ENCODE results near the gene CRLF1. TPM values are rescaled to one million over a fixed set of nuclear protein-coding genes. Genes with fewer than 3 reads are reported as not detected.

Gene CRLF1
- total RNA-seq, 6 experiments from 2014 or later, result 0.27 to 2.9 (median 1.2) TPM; not detected in 3

- H3K4me1 ChIP-seq, result no peaks in the 10 kb centered on the region
- no peak overlapping the region for H3K27ac ChIP-seq
- intact Hi-C loops (cut with DNase I), result no loop called here
- H3K9me3 ChIP-seq, result no peaks in the 10 kb centered on the region
- no peak for TF ChIP-seq POLR2A (IDR thresholded peaks at IDR 0.05)
- TF ChIP-seq, protein P1, sequence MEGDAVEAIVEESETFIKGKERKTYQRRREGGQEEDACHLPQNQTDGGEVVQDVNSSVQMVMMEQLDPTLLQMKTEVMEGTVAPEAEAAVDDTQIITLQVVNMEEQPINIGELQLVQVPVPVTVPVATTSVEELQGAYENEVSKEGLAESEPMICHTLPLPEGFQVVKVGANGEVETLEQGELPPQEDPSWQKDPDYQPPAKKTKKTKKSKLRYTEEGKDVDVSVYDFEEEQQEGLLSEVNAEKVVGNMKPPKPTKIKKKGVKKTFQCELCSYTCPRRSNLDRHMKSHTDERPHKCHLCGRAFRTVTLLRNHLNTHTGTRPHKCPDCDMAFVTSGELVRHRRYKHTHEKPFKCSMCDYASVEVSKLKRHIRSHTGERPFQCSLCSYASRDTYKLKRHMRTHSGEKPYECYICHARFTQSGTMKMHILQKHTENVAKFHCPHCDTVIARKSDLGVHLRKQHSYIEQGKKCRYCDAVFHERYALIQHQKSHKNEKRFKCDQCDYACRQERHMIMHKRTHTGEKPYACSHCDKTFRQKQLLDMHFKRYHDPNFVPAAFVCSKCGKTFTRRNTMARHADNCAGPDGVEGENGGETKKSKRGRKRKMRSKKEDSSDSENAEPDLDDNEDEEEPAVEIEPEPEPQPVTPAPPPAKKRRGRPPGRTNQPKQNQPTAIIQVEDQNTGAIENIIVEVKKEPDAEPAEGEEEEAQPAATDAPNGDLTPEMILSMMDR (IDR thresholded peaks at IDR 0.05), result no peak
- no peak for DNase-seq
- peak; percentile 28 to 62 (median 42) for ATAC-seq
- H3K36me3 ChIP-seq, result no peaks in the 10 kb centered on the region
- H3K27me3 ChIP-seq, result no peaks in the 10 kb centered on the region
- WGBS (ENCODE audit: insufficient coverage, low coverage, low lambda C conversion rate, missing lambda C conversion rate), result 59% methylated on average over 11 of the region's 15 CpGs
- H3K4me3 ChIP-seq, result no peak overlapping the region
These were observed 37.8 kb upstream of the CRLF1 start for GRCh38 chr19:18644196-18645034.

DNA sequence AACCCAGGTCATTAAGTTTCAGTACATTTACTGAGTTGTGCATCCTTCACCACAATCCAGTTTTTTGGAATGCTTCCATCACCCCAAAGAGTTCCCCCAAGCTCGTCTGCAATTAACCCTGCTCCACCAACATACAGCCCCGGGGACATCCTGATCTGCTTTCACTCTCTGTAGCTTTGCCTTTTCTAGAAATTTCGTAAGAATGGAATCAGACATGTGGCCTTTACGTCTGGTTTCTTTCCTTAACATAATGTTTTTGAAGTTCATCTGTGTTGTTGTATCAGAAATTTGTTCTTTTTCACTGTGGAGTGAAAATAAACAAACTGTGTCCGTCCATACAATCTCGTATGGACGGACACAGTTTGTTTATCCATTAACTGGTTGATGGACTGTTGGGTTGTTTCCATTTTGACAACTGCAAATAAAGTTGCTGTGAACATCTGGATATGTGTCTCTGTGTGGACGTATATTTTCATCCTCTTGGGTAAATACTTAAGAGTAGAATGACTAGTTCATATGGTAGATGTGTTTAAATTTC lies 33.2 kb upstream of the CRLF1 start:
- TF ChIP-seq, protein P1 (IDR thresholded peaks at IDR 0.05), result no peak
- no peak for TF ChIP-seq POLR2A (IDR thresholded peaks at IDR 0.05)
- no peak for DNase-seq
- Histone ChIP-seq H3K36me3 (no peaks in the 10 kb centered on the region), H3K9me3 (no peaks in the 10 kb centered on the region), H3K4me3 (no peak overlapping the region), H3K27me3 (no peaks in the 10 kb centered on the region), H3K27ac (no peak overlapping the region), H3K4me1 (peaks cover 0 to 10% (median 0%) of the 10 kb centered on the region in 4 donors)
- WGBS (ENCODE audit: insufficient coverage, low coverage, low lambda C conversion rate, missing lambda C conversion rate), result 63% methylated on average over 8 of the region's 8 CpGs
- intact Hi-C loops (cut with DNase I), result no loop called here
- no peak for ATAC-seq

DNA sequence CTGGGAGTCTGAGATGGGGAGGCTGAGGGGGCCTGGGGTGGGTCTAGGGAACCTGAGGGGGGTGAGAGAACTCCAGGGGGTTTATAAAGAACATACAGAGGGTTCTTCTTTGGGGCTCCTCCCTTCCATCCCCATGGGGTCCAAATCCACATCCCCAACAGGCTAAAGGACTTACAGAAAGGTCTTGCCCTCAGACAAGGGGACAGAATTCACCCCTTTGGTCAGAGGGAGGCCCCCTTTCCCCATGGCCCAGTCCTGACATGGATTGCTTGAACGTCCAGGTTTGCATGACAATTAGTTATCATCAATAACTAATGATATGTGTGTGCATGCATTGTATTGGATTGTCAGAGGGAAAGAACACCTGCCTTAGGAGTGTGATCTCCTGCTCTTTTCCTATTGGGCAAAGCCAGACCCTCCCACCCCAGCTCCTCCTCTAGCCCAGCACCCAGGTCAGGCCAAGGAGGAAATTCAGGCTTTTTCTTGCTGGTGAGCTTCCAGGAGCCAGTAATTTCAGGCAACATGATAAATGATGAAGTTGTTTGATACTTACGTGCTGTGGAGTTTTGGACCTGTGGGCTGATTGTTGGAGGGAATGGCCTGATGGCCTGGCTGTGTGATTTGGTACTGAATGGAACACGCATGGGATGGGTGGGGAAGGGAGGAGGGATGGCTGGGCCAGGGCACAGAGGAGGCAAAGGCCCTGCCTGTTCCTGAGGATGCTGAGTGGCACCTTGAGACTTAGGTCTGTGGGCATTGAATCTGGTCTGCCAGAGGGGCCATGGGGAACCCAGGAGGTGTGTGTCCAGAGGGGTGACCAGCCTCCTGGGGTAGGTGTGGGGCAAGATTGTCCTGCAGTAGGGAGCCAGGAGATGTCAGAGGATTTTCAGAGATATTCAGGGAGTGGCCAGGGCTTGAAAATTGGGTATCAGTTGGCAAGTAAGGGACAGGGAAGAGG lies 31.4 kb upstream of the CRLF1 start:
- H3K9me3 ChIP-seq, result no peaks in the 10 kb centered on the region
- H3K4me1 ChIP-seq, result peaks cover 0 to 10% (median 0%) of the 10 kb centered on the region in 4 donors
- intact Hi-C loops (cut with DNase I), result no loop called here
- H3K36me3 ChIP-seq, result no peaks in the 10 kb centered on the region
- 25% methylated on average over 2 of the region's 3 CpGs for WGBS (ENCODE audit: insufficient coverage, low coverage, low lambda C conversion rate, missing lambda C conversion rate)
- H3K4me3 ChIP-seq, result peak overlapping the region; percentile 69 to 83 (median 77)
- H3K27me3 ChIP-seq, result no peaks in the 10 kb centered on the region
- peak in 3 of 4 donors; percentile 22 to 39 (median 35) for ATAC-seq
- DNase-seq, result no peak
- no peak for TF ChIP-seq POLR2A (IDR thresholded peaks at IDR 0.05)
- TF ChIP-seq, protein P1 (IDR thresholded peaks at IDR 0.05), result no peak
- peak overlapping the region in 1 of 3 donors; percentile 60 for H3K27ac ChIP-seq

DNA sequence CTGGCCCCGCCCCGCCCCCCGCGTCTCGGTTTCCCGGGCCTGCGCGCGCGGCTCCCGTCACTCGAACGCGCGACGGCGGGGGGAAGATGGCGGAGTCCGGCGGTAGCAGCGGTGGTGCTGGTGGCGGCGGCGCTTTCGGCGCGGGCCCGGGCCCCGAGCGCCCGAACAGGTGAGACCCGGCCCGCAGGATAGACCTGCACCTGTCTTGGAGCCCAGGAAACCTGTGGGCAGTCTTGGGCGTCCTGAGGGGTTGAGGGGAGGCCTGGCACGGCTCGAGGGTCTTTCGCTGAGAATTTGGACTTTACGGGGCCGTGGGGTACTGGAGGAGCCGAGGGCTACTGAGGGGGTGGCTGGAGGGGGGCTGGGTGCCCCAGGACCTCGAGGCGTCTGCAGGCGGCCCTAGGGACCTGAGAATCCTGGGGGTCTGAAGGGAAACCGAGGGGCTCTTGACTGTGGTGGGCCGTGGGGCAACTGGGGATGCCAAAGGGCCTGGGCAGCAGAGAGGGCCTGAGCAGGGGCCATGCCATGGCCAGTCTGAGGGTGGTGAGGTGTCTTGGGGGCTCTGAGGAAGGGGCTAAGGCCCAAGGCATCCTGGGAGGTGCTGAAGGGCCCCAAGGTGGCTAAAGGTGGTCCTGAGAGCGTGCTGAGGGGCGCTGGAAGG lies 30.5 kb upstream of the CRLF1 start, which contains the start of gene KLHL26:
TSS of gene KLHL26 (plus strand) at position 60 of the 661 bp plus-strand sequence. CDS start at position 87, 27 bp downstream.
- no peak for ATAC-seq
- peaks cover 0 to 10% (median 0%) of the 10 kb centered on the region in 4 donors for H3K4me1 ChIP-seq
- DNase-seq, result no peak
- no peaks in the 10 kb centered on the region for H3K36me3 ChIP-seq
- H3K27me3 ChIP-seq, result no peaks in the 10 kb centered on the region
- H3K9me3 ChIP-seq, result no peaks in the 10 kb centered on the region
- intact Hi-C loops (cut with DNase I), result no loop called here
- H3K4me3 ChIP-seq, result peak within 1 kb of the TSS; percentile 69 to 83 (median 77)
- WGBS (ENCODE audit: insufficient coverage, low coverage, low lambda C conversion rate, missing lambda C conversion rate), result 10% methylated on average over 9 of the region's 47 CpGs
- TF ChIP-seq, protein P1 (IDR thresholded peaks at IDR 0.05), result no peak
- peak; percentile 58 for TF ChIP-seq POLR2A (IDR thresholded peaks at IDR 0.05)
- peak within 1 kb of the TSS in 2 of 3 donors; percentile 60 to 67 for H3K27ac ChIP-seq
